SK-N-SH (cell line): ENCODE data around the gene RAB3A. TPM values are rescaled to one million over a fixed set of nuclear protein-coding genes. Genes with fewer than 3 reads are reported as not detected.

ENCODE experiments used
- CTCF ChIA-PET: fragments of 300-600, 350-600 bp; formaldehyde crosslinking; extraction: SDS; loops from one replicate; lab custom pipeline; 2021; lab: Yijun Ruan, JAX
- POLR2A ChIA-PET: fragments of 350-600 bp; sonication (Branson Sonifier 250); formaldehyde crosslinking; extraction: SDS; loops from one replicate; lab custom pipeline; 2020; ENCODE audit warnings: antibody characterized with exemption, inconsistent platforms; lab: Yijun Ruan, JAX
- DNase-seq: peaks from one replicate; pipeline ENCODE4 v3.0.0; 2012
- H2AFZ ChIP-seq: fragments of 200-600 bp; sonication (generic); 2 replicates; pipeline ENCODE4 v1.8.1; 2016; ENCODE audit warnings: antibody characterized with exemption, mild to moderate bottlenecking, low read depth
- H3F3A ChIP-seq: fragments of 200-600 bp; sonication (generic); replicated peaks from 2 replicates; pipeline ENCODE3; 2016; ENCODE audit warnings: antibody characterized with exemption, mild to moderate bottlenecking; ENCODE audit not compliant: insufficient read depth
- H3K27ac ChIP-seq, 2 experiments: fragments of 200-500 bp in 1 of 2; fragments of 200-600 bp in 1 of 2; sonication (Bioruptor generic) in 1 of 2; sonication (generic), shearing (Covaris generic) in 1 of 2; 2 replicates each; pipeline versions ENCODE4 v1.5.1 to v1.6.1; 2014 to 2016; ENCODE audit warnings: low read depth in 2 of 2, inconsistent platforms in 1 of 2, low read length in 1 of 2, mild to moderate bottlenecking in 1 of 2, mixed read lengths in 1 of 2
- H3K27me3 ChIP-seq: fragments of 200-600 bp; sonication (generic), shearing (Covaris generic); 2 replicates; pipeline ENCODE4 v1.6.1; 2016; ENCODE audit warnings: mixed run types; ENCODE audit not compliant: insufficient read depth
- H3K36me3 ChIP-seq, 2 experiments: fragments of 200-500 bp in 1 of 2; fragments of 200-600 bp in 1 of 2; sonication (Bioruptor generic) in 1 of 2; sonication (generic) in 1 of 2; replicated peaks in 1 of 2; 2 replicates each; pipeline versions ENCODE3 to v1.5.1; 2014 to 2016; ENCODE audit warnings: low read length in 1 of 2, mild to moderate bottlenecking in 1 of 2; ENCODE audit not compliant: insufficient read depth in 2 of 2, control insufficient read depth in 1 of 2
- H3K4me1 ChIP-seq, 2 experiments: fragments of 200-500 bp in 1 of 2; fragments of 200-600 bp in 1 of 2; sonication (Bioruptor generic) in 1 of 2; sonication (generic), shearing (Covaris generic) in 1 of 2; 2 replicates each; pipeline versions ENCODE4 v1.5.1 to v1.6.1; 2014 to 2016; ENCODE audit warnings: low read depth in 1 of 2, low read length in 1 of 2, mixed run types in 1 of 2; ENCODE audit not compliant: insufficient read depth in 2 of 2, control insufficient read depth in 1 of 2
- H3K4me2 ChIP-seq: fragments of 200-600 bp; sonication (generic), shearing (Covaris generic); 2 replicates; pipeline ENCODE4 v1.6.1; 2017; ENCODE audit warnings: mixed run types
- H3K4me3 ChIP-seq, 2 experiments: fragments of 200-500 bp in 1 of 2; fragments of 200-600 bp in 1 of 2; sonication (Bioruptor generic) in 1 of 2; sonication (generic), shearing (Covaris generic) in 1 of 2; 2 replicates each; pipeline versions ENCODE4 v1.5.1 to v1.8.1; 2014 to 2016; ENCODE audit warnings: low read depth in 2 of 2, inconsistent platforms in 1 of 2, low read length in 1 of 2, mild to moderate bottlenecking in 1 of 2, mixed read lengths in 1 of 2, moderate library complexity in 1 of 2
- H3K79me2 ChIP-seq: fragments of 200-600 bp; sonication (generic); 2 replicates; pipeline ENCODE4 v1.8.1; 2017; ENCODE audit warnings: mild to moderate bottlenecking; ENCODE audit not compliant: insufficient read depth
- H3K9ac ChIP-seq: fragments of 200-600 bp; sonication (generic); 2 replicates; pipeline ENCODE4 v1.6.1; 2017; ENCODE audit warnings: mixed run types
- H3K9me2 ChIP-seq: fragments of 200-600 bp; sonication (generic); 2 replicates; pipeline ENCODE4 v1.6.1; 2017; ENCODE audit warnings: mixed run types
- H3K9me3 ChIP-seq: fragments of 200-600 bp; sonication (generic); 2 replicates; pipeline ENCODE4 v1.6.1; 2017; ENCODE audit warnings: mixed run types, mild to moderate bottlenecking, moderate library complexity
- H4K20me1 ChIP-seq: fragments of 200-600 bp; sonication (generic); 2 replicates; pipeline ENCODE4 v1.6.1; 2017; ENCODE audit warnings: mild to moderate bottlenecking, mixed run types; ENCODE audit not compliant: insufficient read depth
- EP300 ChIP-seq, 2 experiments: IDR thresholded peaks; 2 replicates each; pipeline versions ENCODE4 v1.4.0 to v1.6.1; 2012; ENCODE audit warnings: borderline replicate concordance in 1 of 2, low read depth in 1 of 2, low read length in 1 of 2
- FOSL2 ChIP-seq: IDR thresholded peaks from 2 replicates; pipeline ENCODE4 v1.4.0; 2012; ENCODE audit warnings: low read depth, mild to moderate bottlenecking, moderate library complexity, borderline replicate concordance
- FOXM1 ChIP-seq: IDR thresholded peaks from 2 replicates; pipeline ENCODE4 v1.4.0; 2012; ENCODE audit warnings: low read depth, mild to moderate bottlenecking
- GABPA ChIP-seq: IDR thresholded peaks from 2 replicates; pipeline ENCODE4 v1.4.0; 2012; ENCODE audit warnings: low read depth, mild to moderate bottlenecking
- GATA2 ChIP-seq: sonication (generic); formaldehyde crosslinking; IDR thresholded peaks from 2 replicates; pipeline ENCODE4 v1.5.0; 2020; ENCODE audit warnings: mild to moderate bottlenecking, missing genetic modification reagents
- IRF3 ChIP-seq: fragments of 150-350 bp; IDR thresholded peaks from 2 replicates; pipeline ENCODE4 v1.6.1; 2016; ENCODE audit warnings: mild to moderate bottlenecking, low read depth, low read length
- MEF2A ChIP-seq: IDR thresholded peaks from 2 replicates; pipeline ENCODE4 v1.4.0; 2012; ENCODE audit warnings: low read depth, borderline replicate concordance
- PBX3 ChIP-seq: IDR thresholded peaks from 2 replicates; pipeline ENCODE4; 2012
- POLR2AphosphoS5 ChIP-seq: IDR thresholded peaks from 2 replicates; pipeline ENCODE4 v1.6.1; 2012; ENCODE audit warnings: low read depth, low read length
- RAD21 ChIP-seq: IDR thresholded peaks from 2 replicates; pipeline ENCODE4 v1.6.1; 2012; ENCODE audit warnings: mild to moderate bottlenecking, low read length
- RCOR1 ChIP-seq: fragments of 150-350 bp; IDR thresholded peaks from 2 replicates; pipeline ENCODE4 v1.6.1; 2017; ENCODE audit warnings: antibody characterized with exemption, low read length
- RXRA ChIP-seq: IDR thresholded peaks from 2 replicates; pipeline ENCODE4 v1.4.0; 2012; ENCODE audit warnings: low read depth, mild to moderate bottlenecking, borderline replicate concordance
- SIN3A ChIP-seq: IDR thresholded peaks from 2 replicates; pipeline ENCODE4 v1.6.1; 2012; ENCODE audit warnings: low read depth, mild to moderate bottlenecking, low read length, moderate library complexity, borderline replicate concordance
- TCF12 ChIP-seq: IDR thresholded peaks from 2 replicates; pipeline ENCODE4 v1.4.0; 2012
- YY1 ChIP-seq: IDR thresholded peaks from 2 replicates; pipeline ENCODE4 v1.4.0; 2012; ENCODE audit warnings: low read depth, mild to moderate bottlenecking
- WGBS: methylation state at CpG from one replicate; pipeline ENCODE4 v1.1.6; 2017; ENCODE audit warnings: low lambda C conversion rate; 5-methylcytosine and 5-hydroxymethylcytosine counted together
- polyA plus RNA-seq, 3 experiments: library from polyadenylated mRNA; depleted of rRNA; stranded (reverse); fragments of >200 nt; gene quantifications; 2 replicates each; pipeline ENCODE4 v1.2.3, GENCODE V29; 2012

The RAB3A gene
- polyA plus RNA-seq, 1 of the 3 experiments (the other 2 are of a cell fraction), result 9.7 TPM

- peaks cover 3% of the 10 kb centered on the region for H3F3A ChIP-seq
- TF ChIP-seq TCF12 (no peak), FOSL2 (no peak), GABPA (no peak), IRF3 (no peak), PBX3 (no peak), RCOR1 (no peak)
- peaks cover 19% of the 10 kb centered on the region for H3K27me3 ChIP-seq
- no peaks in the 10 kb centered on the region for H3K9me3 ChIP-seq
- no peak overlapping the region for H3K4me3 ChIP-seq
- no peak overlapping the region for H2AFZ ChIP-seq
- ChIA-PET POLR2A (interaction anchor here (1.7 kb wide), 1 partner anchor 48 kb away, joined by 5 read pairs; no protein-coding TSS in a partner anchor), CTCF (interaction anchor here (0.7 to 19.4 kb wide), 16 partner anchors 8 to 143 kb away, joined by 3 to 505 read pairs (median 20); partner anchors contain the start of genes JUND, MPV17L2, PDE4C and RAB3A)
- H3K9ac ChIP-seq, result no peak overlapping the region
- no peaks in the 10 kb centered on the region for H3K79me2 ChIP-seq
- DNase-seq, result no peak
- H3K27ac ChIP-seq, result no peak overlapping the region
- no peaks in the 10 kb centered on the region for H4K20me1 ChIP-seq
- 1% methylated on average over 4 of the region's 4 CpGs for WGBS
- H3K4me1 ChIP-seq, result no peaks in the 10 kb centered on the region
- H3K36me3 ChIP-seq, result no peaks in the 10 kb centered on the region
- no peak overlapping the region for H3K4me2 ChIP-seq
- no peaks in the 10 kb centered on the region for H3K9me2 ChIP-seq
Observed at GRCh38 chr19:18253130-18253529, 49.3 kb upstream of the RAB3A start.

GRCh38 chr19:18252370-18252717 is 48.5 kb upstream of the RAB3A start:
- no peaks in the 10 kb centered on the region for H3K36me3 ChIP-seq
- no peaks in the 10 kb centered on the region for H3K9me3 ChIP-seq
- TF ChIP-seq MEF2A (no peak), SIN3A (no peak), POLR2AphosphoS5 (no peak), YY1 (no peak), RAD21 (no peak), FOXM1 (no peak), RCOR1 (no peak), GATA2 (CRISPR knock-in tag) (no peak), GABPA (no peak), PBX3 (no peak), EP300 (IDR thresholded peaks at IDR 0.05; ENCODE audit: borderline replicate concordance in 1 of 2, low read depth in 1 of 2, low read length in 1 of 2) (no peak), RXRA (no peak)
- DNase-seq, result no peak
- no peak overlapping the region for H3K4me2 ChIP-seq
- no peak overlapping the region for H3K4me3 ChIP-seq
- H3F3A ChIP-seq, result peaks cover 3% of the 10 kb centered on the region
- no peak overlapping the region for H2AFZ ChIP-seq
- CTCF ChIA-PET, result interaction anchor here (0.9 to 19.4 kb wide), 41 partner anchors 9 to 245 kb away, joined by 3 to 505 read pairs (median 7); partner anchors contain the start of genes JUND, LSM4, MPV17L2 and PDE4C
- H4K20me1 ChIP-seq, result no peaks in the 10 kb centered on the region
- 30% methylated on average over 7 of the region's 7 CpGs for WGBS
- no peak overlapping the region for H3K27ac ChIP-seq
- H3K27me3 ChIP-seq, result peaks cover 19% of the 10 kb centered on the region
- H3K9ac ChIP-seq, result no peak overlapping the region
- H3K4me1 ChIP-seq, result no peaks in the 10 kb centered on the region
- no peaks in the 10 kb centered on the region for H3K79me2 ChIP-seq
- POLR2A ChIA-PET, result interaction anchor here (1.2 to 1.7 kb wide), 2 partner anchors 44 to 48 kb away, joined by 5 to 7 read pairs; no protein-coding TSS in a partner anchor
- no peaks in the 10 kb centered on the region for H3K9me2 ChIP-seq
